Spleen (tissue), 11 donors: ENCODE measurements around the gene SRGAP1. TPM values are rescaled to one million over a fixed set of nuclear protein-coding genes. Genes with fewer than 3 reads are reported as not detected.

Experiments used
- DNase-seq: peaks from one replicate; pipeline ENCODE4 v3.0.0-alpha.2; 2020
- H3K27ac ChIP-seq, 8 donors: fragments of 200-600 bp; sonication (generic) in 7 of 8; 1 replicate in 4 of 8; 2 replicates in 4 of 8; pipeline versions ENCODE4 v1.5.0 to v1.8.0; 2016 to 2021; ENCODE audit warnings: inconsistent platforms in 4 of 8, mild to moderate bottlenecking in 4 of 8, moderate library complexity in 1 of 8
- H3K27me3 ChIP-seq, 7 donors: fragments of 200-600 bp; sonication (generic) in 6 of 7; replicated peaks in 1 of 7; 1 replicate in 4 of 7; 2 replicates in 3 of 7; pipeline versions ENCODE4 v1.5.0 to v1.8.0; 2016 to 2021; ENCODE audit warnings: inconsistent platforms in 3 of 7, mild to moderate bottlenecking in 1 of 7
- H3K36me3 ChIP-seq, 6 donors: fragments of 200-600 bp; sonication (generic) in 5 of 6; 1 replicate in 4 of 6; 2 replicates in 2 of 6; pipeline versions ENCODE4 v1.5.0 to v1.8.0; 2016 to 2021; ENCODE audit warnings: inconsistent platforms in 2 of 6
- H3K4me1 ChIP-seq, 6 donors: fragments of 200-600 bp; sonication (generic) in 5 of 6; 1 replicate in 3 of 6; 2 replicates in 3 of 6; pipeline versions ENCODE4 v1.5.0 to v1.8.0; 2016 to 2021; ENCODE audit warnings: inconsistent platforms in 3 of 6
- H3K4me3 ChIP-seq, 8 donors: fragments of 200-600 bp; sonication (generic) in 7 of 8; 1 replicate in 4 of 8; 2 replicates in 4 of 8; pipeline versions ENCODE4 v1.5.0 to v1.8.0; 2016 to 2021; ENCODE audit warnings: inconsistent platforms in 4 of 8, mild to moderate bottlenecking in 4 of 8, moderate library complexity in 2 of 8
- H3K9me3 ChIP-seq, 8 donors: fragments of 200-600 bp; sonication (generic) in 7 of 8; 1 replicate in 4 of 8; 2 replicates in 4 of 8; pipeline versions ENCODE4 v1.5.0 to v1.8.0; 2016 to 2021; ENCODE audit warnings: inconsistent platforms in 4 of 8
- POLR2A ChIP-seq, 3 donors: fragments of 450-650 bp; IDR thresholded peaks; one replicate each; pipeline ENCODE4 v1.5.1; 2017; ENCODE audit warnings: antibody characterized with exemption in 3 of 3, mild to moderate bottlenecking in 1 of 3
- POLR2AphosphoS5 ChIP-seq, 3 donors: sonication (generic); formaldehyde crosslinking; IDR thresholded peaks; one replicate each; pipeline ENCODE4 v1.5.1; 2017; ENCODE audit warnings: antibody characterized with exemption in 3 of 3
- WGBS, 5 donors: extraction: QIAGEN DNeasy Blood & Tissue Kit in 3 of 5; methylation state at CpG; one replicate each; pipeline versions ENCODE4 v1.1.5 to v1.1.7; 2013 to 2018; 5-methylcytosine and 5-hydroxymethylcytosine counted together
- intact Hi-C: fragments of 100-400 bp; cut with DNase I; formaldehyde crosslinking; loops from one replicate; pipeline ENCODE4 v1.15.0; 2023; ENCODE audit warnings: low total_unique reads
- polyA plus RNA-seq, 3 donors: library from polyadenylated mRNA; stranded (reverse); fragments of 200-250 nt; gene quantifications; one replicate each; pipeline ENCODE4 v1.2.1, GENCODE V29; 2013
- total RNA-seq, 7 donors: library from RNA; depleted of rRNA in 3 of 7; stranded (reverse); fragments of >200 nt in 3 of 7; fragmentation: NEBNext Ultra II Directional in 4 of 7; extraction: Animal tissue kit (Norgen Biotek cat#: 25700) in 4 of 7; gene quantifications; one replicate each; pipeline versions ENCODE4 v1.1.0 to v1.2.1, GENCODE V29; 2016 to 2021
- TF ChIP-seq, protein P1 (sequence below), 11 experiments: fragments of 200-600 bp in 7 of 11; fragments of 450-650 bp in 4 of 11; sonication (generic) in 4 of 11; IDR thresholded peaks in 8 of 11; conservative IDR thresholded peaks in 3 of 11; 1 replicate in 7 of 11; 2 replicates in 4 of 11; pipeline versions ENCODE4 v1.4.0 to v1.8.0; 2016 to 2021; ENCODE audit warnings: antibody characterized with exemption in 11 of 11, inconsistent platforms in 4 of 11, mild to moderate bottlenecking in 1 of 11
- donor health status: healthy with polysubstance abuse.
- donor health status: DM: no; HTN: no; CAD: no; lungs with moderate emphysema.
- donor health status: DM: no; HTN: no; CAD: no.
- donor health status: Bipolar disorder and iron deficiency.
- donor health status: healthy.
- donor health status: DM: no; HTN: no; CAD: no.
- donor health status: DM: yes; HTN: yes; CAD: no.

The SRGAP1 gene
- total and polyA plus RNA-seq, 10 donors = 0.37 to 20.1 (median 13.4) TPM

DNA sequence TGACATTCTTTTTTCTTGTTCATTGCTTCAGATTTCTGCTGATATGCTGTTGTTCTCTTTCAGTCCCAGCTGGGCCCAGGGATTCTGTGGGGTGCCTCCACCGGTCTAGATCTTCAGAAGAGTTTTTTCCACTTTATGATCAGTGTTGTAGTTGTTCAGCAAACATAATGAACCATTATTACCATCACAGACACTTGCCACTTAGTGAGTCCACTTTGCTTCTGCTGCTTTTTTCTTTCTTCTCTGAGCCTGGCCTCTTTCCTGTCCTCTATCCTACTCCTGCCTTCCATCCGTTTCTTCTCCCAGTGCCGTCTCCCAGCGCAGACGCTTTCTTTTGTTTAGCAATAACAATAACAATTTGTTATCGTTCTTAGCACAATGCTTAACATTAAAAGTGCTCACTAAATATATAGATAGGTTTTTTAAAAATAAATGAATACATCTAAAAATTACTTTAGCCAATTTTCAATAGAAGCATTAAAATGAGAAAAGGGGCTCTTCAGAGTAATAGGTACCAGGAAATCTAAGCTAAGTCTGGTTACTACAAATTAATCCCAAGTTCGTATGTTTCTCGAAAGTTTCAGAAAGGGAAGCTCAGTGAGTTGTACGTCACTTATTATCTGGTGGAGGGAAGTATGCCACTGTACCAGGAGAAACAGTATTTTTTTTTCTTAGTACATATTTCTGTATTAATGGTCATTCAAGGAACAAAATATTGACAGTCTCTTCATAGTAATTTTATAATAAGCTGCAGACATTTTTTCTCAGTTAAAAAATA, 98.2 kb downstream of the SRGAP1 start:
- Histone ChIP-seq H3K27me3 (no peaks in the 10 kb centered on the region), H3K9me3 (no peaks in the 10 kb centered on the region), H3K4me3 (no peak overlapping the region), H3K36me3 (no peaks in the 10 kb centered on the region), H3K4me1 (peaks cover 6 to 35% (median 14%) of the 10 kb centered on the region in 6 donors), H3K27ac (peak overlapping the region in 3 of 8 donors; percentile 4 to 29 (median 5))
- no peak for DNase-seq
- WGBS, 5 donors = 84 to 89% (median 85%) methylated on average over 9 of the region's 9 CpGs
- no peak for TF ChIP-seq POLR2A (IDR thresholded peaks at IDR 0.05)
- no peak for TF ChIP-seq POLR2AphosphoS5 (IDR thresholded peaks at IDR 0.05)
- TF ChIP-seq, protein P1, sequence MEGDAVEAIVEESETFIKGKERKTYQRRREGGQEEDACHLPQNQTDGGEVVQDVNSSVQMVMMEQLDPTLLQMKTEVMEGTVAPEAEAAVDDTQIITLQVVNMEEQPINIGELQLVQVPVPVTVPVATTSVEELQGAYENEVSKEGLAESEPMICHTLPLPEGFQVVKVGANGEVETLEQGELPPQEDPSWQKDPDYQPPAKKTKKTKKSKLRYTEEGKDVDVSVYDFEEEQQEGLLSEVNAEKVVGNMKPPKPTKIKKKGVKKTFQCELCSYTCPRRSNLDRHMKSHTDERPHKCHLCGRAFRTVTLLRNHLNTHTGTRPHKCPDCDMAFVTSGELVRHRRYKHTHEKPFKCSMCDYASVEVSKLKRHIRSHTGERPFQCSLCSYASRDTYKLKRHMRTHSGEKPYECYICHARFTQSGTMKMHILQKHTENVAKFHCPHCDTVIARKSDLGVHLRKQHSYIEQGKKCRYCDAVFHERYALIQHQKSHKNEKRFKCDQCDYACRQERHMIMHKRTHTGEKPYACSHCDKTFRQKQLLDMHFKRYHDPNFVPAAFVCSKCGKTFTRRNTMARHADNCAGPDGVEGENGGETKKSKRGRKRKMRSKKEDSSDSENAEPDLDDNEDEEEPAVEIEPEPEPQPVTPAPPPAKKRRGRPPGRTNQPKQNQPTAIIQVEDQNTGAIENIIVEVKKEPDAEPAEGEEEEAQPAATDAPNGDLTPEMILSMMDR (IDR thresholded peaks at IDR 0.05 in 8 of 11, conservative IDR thresholded peaks at IDR 0.05 in 3 of 11) = no peak
- intact Hi-C loops = no loop called here

- intact Hi-C loops = no loop called here
- TF ChIP-seq, protein P1 (IDR thresholded peaks at IDR 0.05 in 8 of 11, conservative IDR thresholded peaks at IDR 0.05 in 3 of 11) = no peak
- TF ChIP-seq POLR2A (IDR thresholded peaks at IDR 0.05) (no peak), POLR2AphosphoS5 (IDR thresholded peaks at IDR 0.05) (no peak)
- H3K27me3 ChIP-seq = no peaks in the 10 kb centered on the region
- H3K4me3 ChIP-seq = no peak overlapping the region
- H3K27ac ChIP-seq = peak overlapping the region in 5 of 8 donors; percentile 34 to 70 (median 48)
- H3K4me1 ChIP-seq = peaks cover 6 to 35% (median 14%) of the 10 kb centered on the region in 6 donors
- H3K36me3 ChIP-seq = no peaks in the 10 kb centered on the region
- WGBS, 5 donors = 35 to 87% (median 84%) methylated on average over 2 of the region's 2 CpGs
- DNase-seq = no peak
- H3K9me3 ChIP-seq = no peaks in the 10 kb centered on the region
Measured at GRCh38 chr12:63944034-63944579, 99.6 kb downstream of the SRGAP1 start.

- H3K36me3 ChIP-seq = no peaks in the 10 kb centered on the region
- H3K27me3 ChIP-seq = no peaks in the 10 kb centered on the region
- no peak for DNase-seq
- 44 to 55% (median 51%) methylated on average over 5 of the region's 5 CpGs for WGBS, 5 donors
- peaks cover 6 to 35% (median 14%) of the 10 kb centered on the region in 6 donors for H3K4me1 ChIP-seq
- H3K27ac ChIP-seq = peak overlapping the region in 5 of 8 donors; percentile 34 to 70 (median 48)
- no peaks in the 10 kb centered on the region for H3K9me3 ChIP-seq
- intact Hi-C loops = no loop called here
- TF ChIP-seq, protein P1 (IDR thresholded peaks at IDR 0.05 in 8 of 11, conservative IDR thresholded peaks at IDR 0.05 in 3 of 11) = no peak
- TF ChIP-seq POLR2AphosphoS5 (IDR thresholded peaks at IDR 0.05) = no peak
- no peak for TF ChIP-seq POLR2A (IDR thresholded peaks at IDR 0.05)
- H3K4me3 ChIP-seq = no peak overlapping the region
Measured at GRCh38 chr12:63944586-63945228, 100.2 kb downstream of the SRGAP1 start.

- no peaks in the 10 kb centered on the region for H3K9me3 ChIP-seq
- TF ChIP-seq POLR2A (IDR thresholded peaks at IDR 0.05) (no peak), POLR2AphosphoS5 (IDR thresholded peaks at IDR 0.05) (no peak)
- TF ChIP-seq, protein P1 (IDR thresholded peaks at IDR 0.05 in 8 of 11, conservative IDR thresholded peaks at IDR 0.05 in 3 of 11) = no peak
- intact Hi-C loops = no loop called here
- H3K27ac ChIP-seq = peak overlapping the region in 3 of 8 donors; percentile 34 to 70 (median 55)
- no peaks in the 10 kb centered on the region for H3K27me3 ChIP-seq
- DNase-seq = no peak
- no peak overlapping the region for H3K4me3 ChIP-seq
- no peaks in the 10 kb centered on the region for H3K36me3 ChIP-seq
- H3K4me1 ChIP-seq = peaks cover 0 to 24% (median 8%) of the 10 kb centered on the region in 6 donors
Measured at GRCh38 chr12:63945777-63946176, 101.3 kb downstream of the SRGAP1 start.
